HG03066 (cell line): ENCODE measurements around the gene CRYBG1.
"Not testable (repeated sequence)": the region's sequence is repeated elsewhere in the genome, so short reads cannot be mapped to it uniquely, and the experiment has no call there.

Experiments
- ATAC-seq: cut with Tn5 transposase; IDR thresholded peaks from one replicate; pipeline ENCODE4 v1.9.1; 2021; ENCODE audit warnings: low read depth; ENCODE audit not compliant: unreplicated experiment

CRYBG1 gene

DNA sequence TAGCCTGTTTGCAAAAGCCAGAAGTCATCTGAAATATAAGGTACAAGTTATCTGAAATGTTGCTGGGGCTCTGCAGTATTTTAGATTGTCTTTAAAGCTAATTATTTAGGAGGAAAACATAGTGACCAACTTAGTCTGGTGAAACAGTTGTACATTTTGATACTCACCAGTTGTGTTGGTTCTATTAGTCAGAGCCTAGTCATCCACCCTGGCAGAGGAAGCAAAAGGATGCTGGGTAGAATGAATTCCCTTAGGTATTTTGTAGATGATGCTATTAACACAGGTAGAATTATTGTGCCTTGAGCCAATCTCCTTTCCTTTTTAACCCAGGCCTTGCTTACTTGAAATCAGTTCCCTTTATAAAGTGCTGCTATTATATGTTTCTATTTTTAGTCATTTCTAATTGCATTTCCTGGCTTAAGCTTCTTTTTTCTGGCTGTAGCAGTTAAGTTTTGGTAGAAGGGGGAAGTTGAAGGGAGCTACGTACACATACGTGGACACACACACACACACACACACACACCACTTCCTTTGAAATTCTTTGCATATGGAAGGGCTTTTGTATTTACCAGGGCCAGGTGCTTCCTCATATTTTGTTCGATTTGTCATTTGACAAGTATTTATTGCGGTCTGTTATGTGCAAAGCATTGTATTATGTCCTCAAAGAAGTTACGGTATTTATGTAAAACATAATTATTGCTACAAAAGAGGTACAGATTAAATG is 186.3 kb downstream of the CRYBG1 start:
- ATAC-seq: no peak

DNA sequence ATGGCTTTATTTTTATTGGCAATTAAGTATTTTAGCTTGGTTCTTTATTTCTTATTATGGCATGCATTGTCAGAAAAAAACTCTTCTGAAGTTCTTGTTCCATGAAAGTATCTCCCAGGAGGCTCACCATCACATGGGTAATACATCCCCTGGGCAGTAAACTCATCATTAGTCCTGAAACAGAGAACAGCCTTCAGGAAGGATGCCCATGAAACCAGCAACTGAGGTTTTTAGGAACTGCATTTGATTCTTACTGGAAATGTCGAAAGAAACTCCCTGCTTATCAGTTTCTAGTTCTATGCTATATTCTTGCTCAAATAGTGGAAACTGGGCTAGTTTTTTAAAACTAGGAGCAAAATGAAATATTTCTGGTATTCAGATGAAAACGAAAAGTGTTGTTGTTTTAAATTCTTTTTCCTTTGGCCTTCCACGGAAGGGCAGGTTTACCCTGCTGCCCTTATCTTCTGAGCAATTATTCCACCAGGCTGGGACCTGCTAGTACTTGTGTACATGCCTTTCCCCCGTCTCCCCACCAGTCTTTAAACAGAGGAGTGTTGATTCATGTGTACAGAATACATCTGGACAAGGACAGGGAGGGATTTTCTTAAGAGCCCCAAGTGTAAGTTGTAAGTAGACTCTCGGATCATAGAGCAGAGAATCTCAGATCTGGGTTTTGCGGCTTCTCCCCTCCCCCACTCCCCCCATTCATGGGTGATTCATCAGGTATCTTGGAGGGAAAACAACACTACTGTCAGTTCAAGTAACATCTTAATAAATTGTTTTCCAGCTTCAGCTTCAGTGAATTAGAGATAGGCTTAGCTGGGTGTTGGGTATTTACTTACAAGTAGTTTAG is 187.3 kb downstream of the CRYBG1 start:
- no peak for ATAC-seq

DNA sequence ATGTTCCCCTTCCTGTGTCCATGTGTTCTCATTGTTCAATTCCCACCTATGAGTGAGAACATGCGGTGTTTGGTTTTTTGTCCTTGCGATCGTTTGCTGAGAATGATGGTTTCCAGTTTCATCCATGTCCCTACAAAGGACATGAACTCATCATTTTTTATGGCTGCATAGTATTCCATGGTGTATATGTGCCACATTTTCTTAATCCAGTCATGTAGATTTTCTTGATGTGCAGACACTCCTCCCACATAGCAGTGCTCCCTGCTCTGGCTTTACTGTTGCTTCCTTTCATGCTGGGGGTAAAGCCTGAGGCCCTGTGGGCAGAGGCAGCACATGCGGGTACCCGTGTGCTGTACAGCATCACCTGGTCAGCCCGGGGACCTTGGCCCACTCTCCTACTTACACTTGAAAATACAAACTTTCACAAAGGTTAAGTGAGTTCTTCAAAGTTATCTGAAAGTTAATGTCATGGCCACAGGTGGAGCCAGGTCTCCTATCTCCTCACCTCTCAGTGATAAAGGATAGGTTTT is 188.5 kb downstream of the CRYBG1 start:
- not testable (repeated sequence) for ATAC-seq

DNA sequence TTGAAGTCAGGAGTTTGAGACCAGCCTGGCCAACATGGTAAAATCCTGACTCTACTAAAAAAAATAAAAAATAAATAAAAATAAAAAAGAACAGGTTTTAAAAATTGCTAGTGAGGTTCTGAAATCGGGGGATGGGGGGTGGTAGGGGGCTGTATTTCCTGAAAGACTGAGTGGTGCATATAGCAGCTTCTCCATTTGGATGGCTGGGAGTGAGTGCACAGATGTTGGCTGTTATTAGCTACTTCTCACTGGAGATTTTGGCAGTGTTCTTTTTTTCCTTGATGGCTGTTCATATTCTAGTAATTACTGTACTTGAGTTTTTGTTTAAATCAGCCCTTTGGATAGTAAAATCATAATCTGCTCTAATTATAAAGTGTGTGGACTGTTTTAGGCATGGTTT is 189.0 kb downstream of the CRYBG1 start:
- ATAC-seq: no peak

DNA sequence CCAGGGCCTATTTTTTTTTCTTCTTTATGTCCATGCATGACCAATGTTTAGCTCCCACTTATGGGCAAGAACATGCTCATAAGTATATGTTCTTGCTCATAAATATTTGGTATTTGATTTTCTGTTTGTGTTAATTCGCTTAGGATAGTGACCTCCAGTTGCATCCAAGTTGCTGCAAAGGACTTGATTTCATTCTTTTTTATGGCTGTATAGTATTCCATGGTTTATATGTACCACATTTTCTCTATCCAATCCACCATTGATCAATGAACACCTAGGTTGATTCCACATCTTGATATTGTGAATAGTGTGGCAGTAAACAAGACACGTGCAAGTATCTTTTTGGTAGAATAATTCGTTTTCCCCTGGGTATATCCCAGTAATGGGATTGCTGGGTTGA is 190.6 kb downstream of the CRYBG1 start:
- ATAC-seq: no peak

DNA sequence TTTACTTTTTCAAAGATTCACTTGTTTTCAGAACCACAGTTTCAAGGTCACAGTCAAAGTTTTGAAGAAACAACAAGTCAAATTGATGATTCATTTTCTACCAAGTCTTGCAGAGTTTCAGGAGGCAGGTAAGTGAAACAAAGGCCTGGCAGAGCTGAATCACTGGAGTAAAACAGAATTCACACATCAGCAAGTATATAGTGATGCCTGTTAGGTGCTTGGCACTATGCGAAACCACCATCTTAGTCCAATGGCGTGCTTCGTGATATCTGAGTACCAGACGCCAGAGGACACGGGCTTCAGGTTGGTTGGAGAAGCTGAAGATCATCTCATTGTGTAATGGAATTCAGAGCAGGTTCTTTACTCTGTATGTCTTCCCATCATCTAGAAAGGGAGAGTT is 192.9 kb downstream of the CRYBG1 start:
- no peak for ATAC-seq

DNA sequence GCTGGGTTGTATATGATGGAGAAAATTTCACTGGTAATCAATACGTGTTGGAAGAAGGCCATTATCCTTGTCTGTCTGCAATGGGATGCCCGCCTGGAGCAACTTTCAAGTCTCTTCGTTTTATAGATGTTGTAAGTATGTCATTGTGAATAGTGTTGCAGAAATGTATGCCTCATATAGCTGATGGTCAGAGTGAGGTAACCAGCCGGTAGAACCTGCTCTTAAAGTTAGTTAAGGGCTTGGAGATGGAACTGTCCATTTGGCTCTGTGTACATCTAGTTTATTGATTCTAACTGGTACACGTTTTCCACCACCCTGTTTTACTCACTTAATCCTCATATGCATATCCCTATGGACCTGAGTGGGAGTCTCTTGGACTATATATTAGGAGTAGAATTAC is 195.2 kb downstream of the CRYBG1 start:
- ATAC-seq: no peak

DNA sequence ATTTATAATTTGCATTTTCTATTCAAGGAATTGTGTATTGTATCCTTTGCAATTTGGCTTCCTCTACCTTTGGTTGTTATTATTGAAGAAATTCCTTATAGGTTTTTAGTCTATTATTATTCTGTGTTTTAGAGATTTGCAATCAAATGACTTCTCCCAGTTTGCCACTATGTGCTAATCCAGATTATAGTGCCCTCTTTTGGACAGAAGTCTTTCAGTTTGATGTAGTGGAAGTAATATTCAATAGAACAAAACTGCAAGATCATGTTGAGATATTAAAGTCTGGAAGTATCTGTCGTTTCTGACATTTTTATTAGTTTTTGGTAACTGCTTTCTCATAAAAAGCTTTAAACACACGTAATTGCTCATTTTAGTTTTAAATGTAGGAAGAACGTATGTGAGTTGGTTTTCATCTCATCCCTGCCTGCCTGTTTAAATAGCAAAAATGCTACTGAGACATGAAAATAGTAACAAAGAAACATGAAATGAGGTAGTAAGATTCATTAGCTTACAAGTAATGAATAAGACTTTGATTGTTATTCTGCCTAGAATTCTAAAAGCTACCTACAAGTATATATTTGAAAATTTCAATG is 195.9 kb downstream of the CRYBG1 start:
- no peak for ATAC-seq

DNA sequence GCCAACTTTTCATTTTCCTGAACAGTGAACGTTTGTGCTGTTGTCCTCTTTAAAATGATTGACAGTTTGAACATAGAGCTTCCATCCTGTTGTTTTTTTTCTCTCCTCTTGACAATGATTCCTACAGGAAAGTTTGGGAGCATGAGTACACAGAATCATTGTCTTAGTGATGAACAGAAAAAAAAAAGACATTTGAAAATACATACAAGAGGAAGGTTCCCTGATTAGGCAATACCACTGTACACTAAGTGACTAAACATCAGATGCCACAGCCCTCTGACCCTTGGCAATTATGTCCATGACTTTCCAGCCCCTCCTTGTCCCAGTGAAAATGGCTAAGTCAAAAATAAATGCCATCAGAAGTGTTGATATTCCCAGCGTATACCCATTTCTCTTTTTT is 197.3 kb downstream of the CRYBG1 start:
- no peak for ATAC-seq

DNA sequence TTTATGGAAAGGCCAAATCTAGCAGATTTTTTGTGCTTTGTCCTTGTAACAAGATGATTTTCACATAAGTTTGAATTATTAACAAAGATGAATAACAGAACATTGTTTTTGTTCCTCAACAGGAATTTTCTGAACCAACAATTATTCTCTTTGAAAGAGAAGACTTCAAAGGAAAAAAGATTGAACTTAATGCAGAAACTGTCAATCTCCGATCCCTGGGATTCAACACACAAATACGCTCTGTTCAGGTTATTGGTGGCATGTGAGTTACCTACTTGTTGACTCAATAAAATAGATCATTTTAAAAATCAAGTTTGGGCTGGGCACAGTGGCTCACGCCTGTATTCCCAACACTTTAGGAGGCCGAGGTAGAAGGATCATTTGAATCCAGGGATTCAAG is 197.8 kb downstream of the CRYBG1 start:
- ATAC-seq: no peak

DNA sequence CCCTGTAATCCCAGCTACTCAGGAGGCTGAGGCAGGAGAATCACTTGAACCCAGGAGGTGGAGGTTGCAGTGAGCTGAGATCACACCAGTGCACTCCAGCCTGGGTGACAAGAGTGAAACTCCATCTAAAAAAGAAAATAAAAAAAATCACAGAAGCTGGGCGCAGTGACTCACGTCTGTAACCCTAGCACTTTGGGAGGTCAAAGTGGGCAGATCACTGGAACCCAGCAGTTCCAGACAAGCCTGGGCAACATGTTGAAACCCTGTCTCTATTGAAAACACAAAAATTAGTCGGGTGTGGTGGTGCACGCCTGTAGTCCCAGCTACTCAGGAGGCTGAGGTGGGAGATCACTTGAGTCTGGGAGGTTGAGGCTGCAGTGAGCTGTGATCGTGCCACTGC is 199.1 kb downstream of the CRYBG1 start:
- not testable (repeated sequence) for ATAC-seq

DNA sequence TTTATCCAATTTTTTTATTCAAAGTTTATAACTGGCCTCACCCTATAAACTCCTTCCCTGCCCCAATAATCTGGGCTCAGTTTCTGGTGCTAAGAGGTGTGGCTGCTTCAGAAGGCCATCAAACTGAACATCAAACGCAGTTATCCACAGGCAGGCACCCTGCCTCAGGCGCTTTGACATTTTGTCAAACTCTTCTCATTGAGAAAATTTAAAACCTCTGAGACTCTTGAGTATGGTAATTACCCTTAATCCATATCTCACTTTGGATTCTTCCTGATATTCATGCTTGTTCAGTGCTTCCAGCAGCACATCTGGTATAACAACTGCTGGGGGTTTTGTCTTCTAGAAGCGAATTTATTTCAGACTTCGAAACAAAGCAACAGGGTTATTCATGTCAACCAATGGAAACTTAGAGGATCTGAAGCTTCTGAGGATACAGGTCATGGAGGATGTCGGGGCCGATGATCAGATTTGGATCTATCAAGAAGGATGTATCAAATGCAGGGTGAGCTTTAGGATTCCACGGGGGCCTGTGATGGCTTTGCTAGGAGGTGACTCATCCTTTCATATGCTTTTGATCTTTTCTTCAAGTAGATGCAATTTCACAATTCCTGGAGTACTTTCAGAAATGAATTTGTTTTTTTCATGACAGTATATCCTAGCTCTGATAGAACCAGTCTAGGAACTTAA is 200.6 kb downstream of the CRYBG1 start:
- no peak for ATAC-seq

DNA sequence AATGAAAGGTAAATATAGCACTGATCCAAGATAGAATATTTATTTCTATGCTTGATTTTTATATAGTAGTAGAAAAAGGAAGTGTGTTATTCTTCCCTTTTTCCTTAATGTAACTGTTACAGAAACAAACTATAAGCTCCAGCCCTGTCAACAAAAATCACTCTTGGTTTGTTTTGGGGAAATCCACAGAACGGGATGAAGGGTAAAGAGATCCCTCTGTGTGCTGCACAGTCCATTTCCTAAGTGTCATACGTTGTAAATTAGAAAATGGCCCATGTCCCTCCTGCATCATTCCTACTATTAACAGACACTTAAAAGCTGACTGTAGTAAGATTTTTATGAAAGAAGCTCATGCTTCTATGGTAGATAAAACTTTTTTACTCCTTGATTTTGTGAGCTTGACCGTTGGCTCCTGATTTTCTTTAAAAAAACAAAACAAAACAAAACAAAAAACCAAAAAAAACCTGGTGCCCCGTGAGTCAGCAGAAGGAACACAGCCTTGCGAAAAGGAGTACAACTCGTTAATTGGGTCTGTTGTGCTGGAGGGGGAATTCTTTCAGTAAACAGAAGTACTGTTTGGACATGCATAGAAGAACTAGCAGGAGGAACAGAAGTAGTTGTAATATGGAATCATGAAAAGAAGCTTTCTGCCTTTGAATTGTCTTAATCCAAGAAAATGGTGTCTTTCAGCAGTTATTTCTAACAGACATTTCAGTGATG is 201.3 kb downstream of the CRYBG1 start:
- no peak for ATAC-seq

DNA sequence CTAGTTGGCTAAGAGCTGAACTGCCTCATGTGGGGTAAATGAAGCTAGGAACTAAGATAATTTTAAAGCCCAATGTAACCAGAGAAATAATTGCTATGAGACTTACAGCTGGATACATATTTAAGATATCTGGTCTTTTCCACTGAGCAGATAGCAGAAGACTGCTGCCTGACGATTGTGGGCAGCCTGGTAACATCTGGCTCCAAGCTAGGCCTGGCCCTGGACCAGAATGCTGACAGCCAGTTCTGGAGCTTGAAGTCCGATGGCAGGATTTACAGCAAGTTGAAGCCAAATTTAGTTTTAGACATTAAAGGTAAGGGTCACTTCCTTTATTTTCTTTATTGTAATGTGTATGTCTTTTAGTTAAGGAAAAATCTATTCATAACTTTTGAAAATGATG is 203.1 kb downstream of the CRYBG1 start:
- no peak for ATAC-seq

DNA sequence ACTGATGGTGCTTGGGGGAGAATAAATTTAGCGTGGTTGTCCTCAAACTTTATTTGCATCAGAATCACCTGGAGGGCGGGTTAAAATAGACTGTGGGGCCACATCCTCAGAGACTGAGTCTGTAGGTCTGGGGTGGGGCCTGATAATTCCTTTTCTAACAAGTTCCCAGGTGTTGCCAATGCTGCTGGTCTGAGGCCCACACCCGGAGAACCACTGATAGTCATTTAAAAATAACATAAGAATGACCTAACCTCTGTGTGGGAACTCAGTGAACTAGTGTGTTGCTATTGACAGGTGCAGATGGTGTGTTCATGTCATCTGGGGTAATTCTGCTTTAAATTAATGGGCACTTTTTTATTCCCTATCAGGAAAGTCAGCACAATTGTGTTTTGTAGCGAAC is 204.0 kb downstream of the CRYBG1 start:
- ATAC-seq: no peak

DNA sequence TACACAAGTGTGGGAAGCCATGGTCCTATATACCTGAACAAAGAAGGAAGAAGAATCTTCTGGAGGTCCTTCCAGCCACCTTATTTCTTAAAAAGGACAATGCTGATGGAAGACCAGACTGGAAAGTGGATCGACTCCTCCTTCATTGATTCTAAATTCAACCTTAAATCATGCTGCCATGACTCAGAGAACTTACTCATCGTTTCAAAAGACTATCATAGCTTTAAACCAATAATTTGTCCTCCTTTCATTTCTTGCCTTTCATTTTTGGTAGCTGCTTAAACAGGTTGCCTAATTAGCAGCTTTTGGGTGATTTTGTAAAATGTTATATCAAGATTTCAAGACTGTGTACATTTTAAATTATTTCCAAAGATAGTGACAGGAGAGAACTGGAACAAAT is 208.0 kb downstream of the CRYBG1 start:
- ATAC-seq: no peak

DNA sequence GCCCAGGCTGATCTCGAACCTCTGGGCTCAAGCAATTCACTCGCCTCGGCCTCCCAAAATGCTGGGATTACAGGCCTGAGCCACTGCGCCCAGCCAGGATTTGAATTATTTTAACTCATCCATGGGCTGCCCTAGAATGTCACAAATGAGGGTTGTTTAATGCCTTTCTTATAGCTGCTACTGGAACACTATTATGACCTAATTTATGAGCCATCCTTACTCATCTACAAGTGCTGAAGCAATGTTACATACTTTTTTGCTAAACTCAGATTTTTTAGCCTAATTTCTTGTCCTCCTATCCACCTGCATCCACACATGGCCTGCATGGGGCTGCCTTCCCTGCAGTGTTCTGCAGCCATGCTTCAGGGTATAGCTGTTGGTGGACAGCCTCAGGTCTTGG is 208.9 kb downstream of the CRYBG1 start:
- ATAC-seq: no peak

DNA sequence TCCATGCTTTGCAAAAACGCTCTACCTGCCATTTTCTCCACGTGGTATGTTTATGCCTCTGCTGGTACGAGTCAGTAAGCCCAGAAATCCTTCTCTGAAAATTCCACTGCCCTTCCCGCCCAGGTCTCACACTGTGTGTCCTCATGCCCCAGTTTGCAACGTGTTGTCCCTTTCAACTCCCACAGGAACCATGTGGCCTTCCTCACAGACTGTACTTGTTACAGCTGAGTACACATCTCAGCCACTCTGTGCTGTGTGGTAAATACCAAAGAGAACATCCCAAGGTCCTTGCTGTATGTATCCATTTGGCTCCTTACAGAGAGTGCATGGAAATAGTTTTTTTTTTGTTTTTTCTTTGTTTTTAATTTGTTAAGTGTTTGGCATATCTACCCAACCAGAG is 211.9 kb downstream of the CRYBG1 start:
- no peak for ATAC-seq

DNA sequence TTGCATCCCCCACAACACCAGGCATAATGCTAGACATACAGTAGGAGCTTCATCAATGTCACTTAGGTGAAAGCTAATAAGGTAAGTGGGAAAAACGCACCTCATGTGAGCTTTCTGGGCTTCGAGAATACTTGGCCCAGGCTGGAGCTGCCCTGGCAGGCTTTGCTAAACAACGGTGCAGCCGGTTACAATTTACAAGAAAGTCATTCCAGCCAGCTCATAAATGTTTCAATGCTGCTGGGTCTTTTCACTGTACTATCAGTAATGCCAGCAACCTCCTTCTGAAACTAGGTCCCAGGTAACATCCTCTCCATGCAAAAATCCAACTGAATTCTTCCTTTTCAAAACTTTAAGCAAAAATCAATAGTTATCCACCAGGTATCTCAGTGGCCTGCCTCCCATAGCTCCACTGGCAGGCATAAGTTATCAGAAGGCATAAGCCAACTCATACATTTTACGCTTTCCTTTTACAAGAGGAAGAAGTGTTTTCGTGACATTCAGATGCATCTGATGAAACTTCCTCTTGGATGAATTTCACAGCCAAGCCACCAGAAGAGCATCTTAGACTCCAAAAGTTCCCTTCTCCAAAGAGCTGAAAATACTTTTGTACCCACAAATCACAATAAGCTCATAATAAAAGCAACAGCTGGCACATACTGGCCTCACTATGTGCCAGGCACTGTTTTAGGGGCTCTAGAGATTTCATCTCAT is 212.5 kb downstream of the CRYBG1 start:
- no peak for ATAC-seq
